NB4 (cell line): Measurements from ENCODE around the gene EIF2B4.
A peak's percentile ranks its signal among the peaks of the same experiment; 100 is the strongest.

Experiments
- DNase-seq: peaks from one replicate; pipeline ENCODE4 v3.0.0; 2010; ENCODE audit warnings: low read depth
- H3K4me3 ChIP-seq: one replicate; pipeline ENCODE4 v1.5.1; 2011; ENCODE audit warnings: mild to moderate bottlenecking, low read depth, low read length, moderate library complexity
- CTCF ChIP-seq: IDR thresholded peaks from one replicate; pipeline ENCODE4 v1.5.1; 2012; ENCODE audit warnings: low read depth, low read length
- MAX ChIP-seq: IDR thresholded peaks from 2 replicates; pipeline ENCODE4 v1.6.1; 2011; ENCODE audit warnings: low read depth, low read length
- MYC ChIP-seq: IDR thresholded peaks from 2 replicates; pipeline ENCODE4 v1.6.1; 2011; ENCODE audit warnings: low read depth, low read length
- POLR2A ChIP-seq: IDR thresholded peaks from 2 replicates; pipeline ENCODE4 v1.6.1; 2011; ENCODE audit warnings: mild to moderate bottlenecking; ENCODE audit not compliant: insufficient read length; ENCODE audit errors: extremely low read depth

The EIF2B4 gene

GRCh38 chr2:27378096-27378808 lies 8.1 kb upstream of the EIF2B4 start:
- TF ChIP-seq MAX (no peak), MYC (no peak), CTCF (peak; percentile 32), POLR2A (no peak)
- DNase-seq: no peak
- no peak overlapping the region for H3K4me3 ChIP-seq

- DNase-seq: no peak
- H3K4me3 ChIP-seq: no peak overlapping the region
- TF ChIP-seq POLR2A (peak; percentile 22), MYC (no peak)
Observed at GRCh38 chr2:27377618-27378095, 7.5 kb upstream of the EIF2B4 start.

DNA sequence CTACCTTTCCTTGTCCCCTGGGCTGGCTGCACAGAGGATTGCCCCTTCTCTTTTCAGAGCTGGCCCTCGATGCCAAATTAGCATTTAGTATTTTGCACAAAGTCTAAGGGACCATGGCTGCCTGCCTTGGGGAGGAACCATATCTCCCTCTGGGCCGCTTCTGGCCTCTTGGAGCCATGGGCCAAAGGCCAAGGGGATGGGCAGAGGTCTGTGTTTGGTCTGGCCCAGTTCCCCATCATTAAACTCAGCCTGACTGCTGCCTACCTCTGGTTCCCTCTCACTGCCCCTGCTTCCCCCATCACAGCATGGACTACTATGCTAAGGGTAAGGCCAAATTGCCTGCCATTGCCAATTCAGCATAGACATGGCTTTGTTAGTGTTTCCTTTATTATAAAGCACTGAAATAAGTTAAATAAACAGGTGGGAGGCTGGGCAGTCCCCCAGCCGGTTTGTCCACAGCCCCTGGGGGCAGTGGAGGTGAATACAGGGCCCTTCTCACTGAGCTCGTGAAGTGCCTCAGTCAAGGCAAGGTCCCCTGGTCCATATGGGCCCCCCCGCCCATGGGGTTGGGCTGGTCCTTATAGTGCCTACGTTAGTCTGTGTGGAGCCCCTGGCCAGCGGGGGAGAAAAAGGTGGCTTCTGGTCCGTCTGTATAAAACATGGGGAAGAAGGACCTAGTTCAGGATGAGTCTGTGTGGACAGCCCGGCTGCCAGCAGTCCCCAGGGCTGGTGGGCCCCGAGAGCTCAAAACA lies 6.9 kb upstream of the EIF2B4 start:
- H3K4me3 ChIP-seq: no peak overlapping the region
- DNase-seq: no peak
- TF ChIP-seq MAX (no peak), CTCF (no peak), POLR2A (no peak), MYC (no peak)

GRCh38 chr2:27376151-27376865 lies 6.2 kb upstream of the EIF2B4 start:
- no peak for TF ChIP-seq POLR2A
- TF ChIP-seq MYC: no peak
- no peak for TF ChIP-seq CTCF
- TF ChIP-seq MAX: no peak
- H3K4me3 ChIP-seq: no peak overlapping the region
- DNase-seq: no peak

- no peak for TF ChIP-seq CTCF
- TF ChIP-seq POLR2A: no peak
- TF ChIP-seq MYC: no peak
- no peak for TF ChIP-seq MAX
- H3K4me3 ChIP-seq: no peak overlapping the region
- DNase-seq: no peak
Observed at GRCh38 chr2:27375513-27376099, 5.5 kb upstream of the EIF2B4 start.

- DNase-seq: no peak
- no peak for TF ChIP-seq MAX
- TF ChIP-seq CTCF: no peak
- no peak for TF ChIP-seq POLR2A
- TF ChIP-seq MYC: no peak
- H3K4me3 ChIP-seq: no peak overlapping the region
Observed at GRCh38 chr2:27373567-27373966, 3.4 kb upstream of the EIF2B4 start.
